Subcutaneous abdominal adipose tissue (tissue), 5 donors: Measurements from ENCODE around the gene SLAIN2.
"Not testable (repeated sequence)": the region's sequence is repeated elsewhere in the genome, so short reads cannot be mapped to it uniquely, and the experiment has no call there.

Experiments
- H3K27ac ChIP-seq: one replicate; pipeline ENCODE4 v1.7.0; 2013; ENCODE audit warnings: low read depth, mild to moderate bottlenecking, inconsistent platforms, low read length, moderate library complexity
- H3K27me3 ChIP-seq, 5 donors: one replicate each; pipeline ENCODE4 v1.7.0; 2013; ENCODE audit warnings: low read length in 5 of 5, inconsistent platforms in 1 of 5; ENCODE audit not compliant: control insufficient read depth in 5 of 5, insufficient read depth in 4 of 5
- H3K36me3 ChIP-seq, 5 donors: one replicate each; pipeline ENCODE4 v1.7.0; 2013; ENCODE audit warnings: low read length in 5 of 5; ENCODE audit not compliant: control insufficient read depth in 5 of 5, insufficient read depth in 5 of 5
- H3K4me1 ChIP-seq, 5 donors: one replicate each; pipeline ENCODE4 v1.7.0; 2013; ENCODE audit warnings: low read length in 5 of 5, mild to moderate bottlenecking in 3 of 5, moderate library complexity in 1 of 5; ENCODE audit not compliant: control insufficient read depth in 5 of 5, insufficient read depth in 5 of 5
- H3K4me3 ChIP-seq, 5 donors: one replicate each; pipeline ENCODE4 v1.7.0; 2013; ENCODE audit warnings: low read length in 5 of 5, low read depth in 1 of 5
- H3K9ac ChIP-seq, 5 donors: one replicate each; pipeline ENCODE4 v1.7.0; 2013; ENCODE audit warnings: low read length in 5 of 5, mild to moderate bottlenecking in 4 of 5, moderate library complexity in 3 of 5
- H3K9me3 ChIP-seq, 5 donors: one replicate each; pipeline ENCODE4 v1.7.0; 2013; ENCODE audit warnings: low read length in 5 of 5; ENCODE audit not compliant: control insufficient read depth in 5 of 5
- donor health status: healthy.
- donor health status: healthy.
- donor health status: healthy.
- donor health status: healthy.
- donor health status: healthy.

SLAIN2 gene

GRCh38 chr4:48450740-48451139, 109.4 kb downstream of the SLAIN2 start:
- Histone ChIP-seq H3K36me3 (no peaks in the 10 kb centered on the region), H3K9me3 (no peaks in the 10 kb centered on the region), H3K4me3 (no peak overlapping the region), H3K4me1 (no peaks in the 10 kb centered on the region), H3K27me3 (no peaks in the 10 kb centered on the region), H3K9ac (no peak overlapping the region), H3K27ac (no peak overlapping the region)

- not testable (repeated sequence) for H3K9me3 ChIP-seq, H3K36me3 ChIP-seq, H3K4me1 ChIP-seq, H3K4me3 ChIP-seq, H3K27ac ChIP-seq, H3K9ac ChIP-seq, H3K27me3 ChIP-seq
Observed at GRCh38 chr4:48451656-48452055, 110.3 kb downstream of the SLAIN2 start.

- H3K9ac ChIP-seq = no peak overlapping the region
Observed at GRCh38 chr4:48454591-48454990, 113.3 kb downstream of the SLAIN2 start.

GRCh38 chr4:48461000-48461399, 119.7 kb downstream of the SLAIN2 start:
- Histone ChIP-seq H3K27me3 (no peaks in the 10 kb centered on the region), H3K9me3 (peaks cover 2 to 11% (median 9%) of the 10 kb centered on the region in 5 donors), H3K27ac (no peak overlapping the region), H3K4me3 (no peak overlapping the region), H3K9ac (no peak overlapping the region), H3K36me3 (no peaks in the 10 kb centered on the region), H3K4me1 (no peaks in the 10 kb centered on the region)

More at GRCh38 chr4:48454591-48454990, 113.3 kb downstream of the SLAIN2 start:
- Histone ChIP-seq H3K9me3 (peaks cover 0 to 5% (median 0%) of the 10 kb centered on the region in 5 donors), H3K27me3 (no peaks in the 10 kb centered on the region), H3K36me3 (no peaks in the 10 kb centered on the region), H3K27ac (no peak overlapping the region), H3K4me3 (no peak overlapping the region), H3K4me1 (no peaks in the 10 kb centered on the region)

GRCh38 chr4:48462363-48462762, 121.0 kb downstream of the SLAIN2 start:
- Histone ChIP-seq H3K9me3 (peaks cover 2 to 11% (median 4%) of the 10 kb centered on the region in 5 donors), H3K27me3 (no peaks in the 10 kb centered on the region), H3K36me3 (no peaks in the 10 kb centered on the region), H3K27ac (no peak overlapping the region), H3K4me3 (no peak overlapping the region), H3K9ac (no peak overlapping the region), H3K4me1 (no peaks in the 10 kb centered on the region)

GRCh38 chr4:48467442-48467841, 126.1 kb downstream of the SLAIN2 start:
- no peaks in the 10 kb centered on the region for H3K27me3 ChIP-seq
- H3K9ac ChIP-seq = no peak overlapping the region
- peaks cover 2 to 11% (median 4%) of the 10 kb centered on the region in 5 donors for H3K9me3 ChIP-seq
- no peak overlapping the region for H3K4me3 ChIP-seq
- H3K36me3 ChIP-seq = no peaks in the 10 kb centered on the region
- H3K4me1 ChIP-seq = no peaks in the 10 kb centered on the region
- H3K27ac ChIP-seq = no peak overlapping the region

- Histone ChIP-seq H3K36me3 (no peaks in the 10 kb centered on the region), H3K4me1 (no peaks in the 10 kb centered on the region), H3K4me3 (no peak overlapping the region), H3K9ac (no peak overlapping the region), H3K27ac (no peak overlapping the region), H3K9me3 (peaks cover 0 to 10% (median 4%) of the 10 kb centered on the region in 5 donors), H3K27me3 (no peaks in the 10 kb centered on the region)
Observed at GRCh38 chr4:48467891-48468290, 126.6 kb downstream of the SLAIN2 start.

- Histone ChIP-seq H3K4me1 (no peaks in the 10 kb centered on the region), H3K4me3 (no peak overlapping the region), H3K27me3 (no peaks in the 10 kb centered on the region), H3K9me3 (no peaks in the 10 kb centered on the region), H3K27ac (no peak overlapping the region), H3K9ac (no peak overlapping the region), H3K36me3 (no peaks in the 10 kb centered on the region)
Observed at GRCh38 chr4:48470137-48470536, 128.8 kb downstream of the SLAIN2 start.

- no peaks in the 10 kb centered on the region for H3K27me3 ChIP-seq
- H3K36me3 ChIP-seq = no peaks in the 10 kb centered on the region
- no peaks in the 10 kb centered on the region for H3K4me1 ChIP-seq
- H3K9me3 ChIP-seq = no peaks in the 10 kb centered on the region
- H3K4me3 ChIP-seq = no peak overlapping the region
- no peak overlapping the region for H3K27ac ChIP-seq
- H3K9ac ChIP-seq = no peak overlapping the region
Observed at GRCh38 chr4:48470570-48470969, 129.2 kb downstream of the SLAIN2 start.

GRCh38 chr4:48472794-48473193, 131.5 kb downstream of the SLAIN2 start:
- H3K9ac ChIP-seq = no peak overlapping the region
- no peak overlapping the region for H3K4me3 ChIP-seq
- no peaks in the 10 kb centered on the region for H3K36me3 ChIP-seq
- no peaks in the 10 kb centered on the region for H3K4me1 ChIP-seq
- H3K27me3 ChIP-seq = peaks cover 0 to 2% (median 0%) of the 10 kb centered on the region in 5 donors
- H3K27ac ChIP-seq = no peak overlapping the region
- no peaks in the 10 kb centered on the region for H3K9me3 ChIP-seq

GRCh38 chr4:48475770-48476169, 134.4 kb downstream of the SLAIN2 start:
- no peak overlapping the region for H3K4me3 ChIP-seq
- H3K9ac ChIP-seq = no peak overlapping the region
- H3K9me3 ChIP-seq = no peaks in the 10 kb centered on the region
- H3K27ac ChIP-seq = no peak overlapping the region
- no peaks in the 10 kb centered on the region for H3K36me3 ChIP-seq
- peaks cover 0 to 5% (median 0%) of the 10 kb centered on the region in 5 donors for H3K27me3 ChIP-seq
- no peaks in the 10 kb centered on the region for H3K4me1 ChIP-seq
